Measurements from ENCODE around the gene DNAAF9. TPM values are rescaled to one million over a fixed set of nuclear protein-coding genes. Genes with fewer than 3 reads are reported as not detected.

Gene DNAAF9
- total RNA-seq, 1 donor from 2014 or later, result 14.1 TPM

- no peak overlapping the region for H2AFZ ChIP-seq (replicated peaks)
- H3F3A ChIP-seq (ENCODE audit: low read depth), result peaks cover 7% of the 10 kb centered on the region
- no peak overlapping the region for H3K27ac ChIP-seq
- H3K4me3 Mint-ChIP-seq, result no peak overlapping the region
- no peak overlapping the region for H3K27ac Mint-ChIP-seq
- no peaks in the 10 kb centered on the region for H3K36me3 ChIP-seq
- no peaks in the 10 kb centered on the region for H4K20me1 ChIP-seq (ENCODE audit: low read depth)
- H3K9me3 Mint-ChIP-seq, result no peaks in the 10 kb centered on the region
- no peak for DNase-seq (ENCODE audit: low spot score)
- peaks cover 2% of the 10 kb centered on the region for H3K27me3 Mint-ChIP-seq (ENCODE audit: insufficient read depth, low read depth)
- peaks cover 3% of the 10 kb centered on the region for H3K4me1 ChIP-seq
- peaks cover 9% of the 10 kb centered on the region for H3K4me1 Mint-ChIP-seq
- TF ChIP-seq EZH2 (IDR thresholded peaks at IDR 0.05), result no peak
- no peak for TF ChIP-seq EZH2phosphoT487 (IDR thresholded peaks at IDR 0.05)
- TF ChIP-seq, protein P1, sequence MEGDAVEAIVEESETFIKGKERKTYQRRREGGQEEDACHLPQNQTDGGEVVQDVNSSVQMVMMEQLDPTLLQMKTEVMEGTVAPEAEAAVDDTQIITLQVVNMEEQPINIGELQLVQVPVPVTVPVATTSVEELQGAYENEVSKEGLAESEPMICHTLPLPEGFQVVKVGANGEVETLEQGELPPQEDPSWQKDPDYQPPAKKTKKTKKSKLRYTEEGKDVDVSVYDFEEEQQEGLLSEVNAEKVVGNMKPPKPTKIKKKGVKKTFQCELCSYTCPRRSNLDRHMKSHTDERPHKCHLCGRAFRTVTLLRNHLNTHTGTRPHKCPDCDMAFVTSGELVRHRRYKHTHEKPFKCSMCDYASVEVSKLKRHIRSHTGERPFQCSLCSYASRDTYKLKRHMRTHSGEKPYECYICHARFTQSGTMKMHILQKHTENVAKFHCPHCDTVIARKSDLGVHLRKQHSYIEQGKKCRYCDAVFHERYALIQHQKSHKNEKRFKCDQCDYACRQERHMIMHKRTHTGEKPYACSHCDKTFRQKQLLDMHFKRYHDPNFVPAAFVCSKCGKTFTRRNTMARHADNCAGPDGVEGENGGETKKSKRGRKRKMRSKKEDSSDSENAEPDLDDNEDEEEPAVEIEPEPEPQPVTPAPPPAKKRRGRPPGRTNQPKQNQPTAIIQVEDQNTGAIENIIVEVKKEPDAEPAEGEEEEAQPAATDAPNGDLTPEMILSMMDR (IDR thresholded peaks at IDR 0.05), result no peak
- H3K79me2 ChIP-seq (ENCODE audit: low read depth), result no peaks in the 10 kb centered on the region
- H3K36me3 Mint-ChIP-seq, result no peaks in the 10 kb centered on the region
- H3K9ac ChIP-seq, result no peak overlapping the region
- no peaks in the 10 kb centered on the region for H3K27me3 ChIP-seq
- no peak overlapping the region for H3K4me2 ChIP-seq
- no peak overlapping the region for H3K4me3 ChIP-seq
- H3K9me3 ChIP-seq (ENCODE audit: low read depth), result no peaks in the 10 kb centered on the region
Observed at GRCh38 chr20:3412600-3413392, 5.3 kb upstream of the DNAAF9 start.

GRCh38 chr20:3410464-3410863 lies 3.0 kb upstream of the DNAAF9 start:
- no peak overlapping the region for H3K27ac Mint-ChIP-seq
- H3K27me3 Mint-ChIP-seq (ENCODE audit: insufficient read depth, low read depth), result peaks cover 2% of the 10 kb centered on the region
- H2AFZ ChIP-seq (replicated peaks), result no peak overlapping the region
- H3K4me2 ChIP-seq, result no peak overlapping the region
- no peak overlapping the region for H3K27ac ChIP-seq
- H3K4me3 Mint-ChIP-seq, result no peak overlapping the region
- TF ChIP-seq, protein P1 (IDR thresholded peaks at IDR 0.05), result no peak
- no peak for TF ChIP-seq EZH2phosphoT487 (IDR thresholded peaks at IDR 0.05)
- no peak for TF ChIP-seq EZH2 (IDR thresholded peaks at IDR 0.05)
- no peaks in the 10 kb centered on the region for H3K36me3 ChIP-seq
- no peaks in the 10 kb centered on the region for H3K9me3 ChIP-seq (ENCODE audit: low read depth)
- DNase-seq (ENCODE audit: low spot score), result no peak
- H3K9ac ChIP-seq, result no peak overlapping the region
- H3K36me3 Mint-ChIP-seq, result no peaks in the 10 kb centered on the region
- no peaks in the 10 kb centered on the region for H3K27me3 ChIP-seq
- no peak overlapping the region for H3K4me3 ChIP-seq
- H3K4me1 ChIP-seq, result peaks cover 6% of the 10 kb centered on the region
- H3F3A ChIP-seq (ENCODE audit: low read depth), result peaks cover 11% of the 10 kb centered on the region
- peaks cover 18% of the 10 kb centered on the region for H3K4me1 Mint-ChIP-seq
- no peaks in the 10 kb centered on the region for H3K9me3 Mint-ChIP-seq
- H4K20me1 ChIP-seq (ENCODE audit: low read depth), result peaks cover 8% of the 10 kb centered on the region
- peaks cover 15% of the 10 kb centered on the region for H3K79me2 ChIP-seq (ENCODE audit: low read depth)

GRCh38 chr20:3409417-3409816 lies 1.9 kb upstream of the DNAAF9 start:
- no peaks in the 10 kb centered on the region for H3K9me3 Mint-ChIP-seq
- TF ChIP-seq, protein P1 (IDR thresholded peaks at IDR 0.05), result no peak
- TF ChIP-seq EZH2phosphoT487 (IDR thresholded peaks at IDR 0.05) (no peak), EZH2 (IDR thresholded peaks at IDR 0.05) (no peak)
- peaks cover 25% of the 10 kb centered on the region for H3K79me2 ChIP-seq (ENCODE audit: low read depth)
- H3K4me3 ChIP-seq, result no peak overlapping the region
- no peaks in the 10 kb centered on the region for H3K27me3 ChIP-seq
- no peaks in the 10 kb centered on the region for H3K36me3 Mint-ChIP-seq
- no peaks in the 10 kb centered on the region for H3K36me3 ChIP-seq
- peaks cover 6% of the 10 kb centered on the region for H3K4me1 ChIP-seq
- peaks cover 2% of the 10 kb centered on the region for H3K27me3 Mint-ChIP-seq (ENCODE audit: insufficient read depth, low read depth)
- peaks cover 14% of the 10 kb centered on the region for H4K20me1 ChIP-seq (ENCODE audit: low read depth)
- H3K4me1 Mint-ChIP-seq, result peaks cover 22% of the 10 kb centered on the region
- no peak overlapping the region for H3K27ac ChIP-seq
- H3K4me2 ChIP-seq, result no peak overlapping the region
- H3K9ac ChIP-seq, result no peak overlapping the region
- DNase-seq (ENCODE audit: low spot score), result no peak
- peak overlapping the region; percentile 8 for H3K4me3 Mint-ChIP-seq
- peak overlapping the region; percentile 45 for H2AFZ ChIP-seq (replicated peaks)
- H3K9me3 ChIP-seq (ENCODE audit: low read depth), result no peaks in the 10 kb centered on the region
- no peak overlapping the region for H3K27ac Mint-ChIP-seq
- peaks cover 11% of the 10 kb centered on the region for H3F3A ChIP-seq (ENCODE audit: low read depth)

All from neural progenitor cell (in vitro differentiated cells).